BLaER1 treated with 17β-estradiol and CSF1 and Interleukin-3, amounts not matched to agents 10 nM and 100 nM (cell line): Measurements from ENCODE around the gene WNT11.
A peak's percentile ranks its signal among the peaks of the same experiment; 100 is the strongest.

Experiments
- H3K27ac ChIP-seq, 11 experiments: shearing (Covaris generic); formaldehyde crosslinking; 2 replicates each; pipeline ENCODE4 v1.8.1; 2022
- H3K27me3 ChIP-seq, 11 experiments: shearing (Covaris generic); formaldehyde crosslinking; 2 replicates each; pipeline ENCODE4 v1.8.1; 2022
- H3K36me3 ChIP-seq, 11 experiments: shearing (Covaris generic); formaldehyde crosslinking; 2 replicates each; pipeline ENCODE4 v1.8.1; 2022
- H3K4me1 ChIP-seq, 10 experiments: shearing (Covaris generic); formaldehyde crosslinking; 2 replicates each; pipeline ENCODE4 v1.8.1; 2022
- H3K4me2 ChIP-seq, 11 experiments: shearing (Covaris generic); formaldehyde crosslinking; 2 replicates each; pipeline ENCODE4 v1.8.1; 2022
- H3K4me3 ChIP-seq, 10 experiments: shearing (Covaris generic); formaldehyde crosslinking; 2 replicates each; pipeline ENCODE4 v1.8.1; 2022
- H3K9ac ChIP-seq, 11 experiments: shearing (Covaris generic); formaldehyde crosslinking; 2 replicates each; pipeline ENCODE4 v1.8.1; 2022
- H3K9me3 ChIP-seq, 11 experiments: shearing (Covaris generic); formaldehyde crosslinking; replicated peaks in 1 of 11; 2 replicates each; pipeline ENCODE4 v1.8.1; 2022
- H4K20me1 ChIP-seq, 11 experiments: shearing (Covaris generic); formaldehyde crosslinking; 2 replicates each; pipeline ENCODE4 v1.8.1; 2022
- Cebpa-rat ChIP-seq, 11 experiments: shearing (Covaris generic); IDR thresholded peaks; 2 replicates each; pipeline ENCODE4 v1.8.1; 2022

Gene WNT11

DNA sequence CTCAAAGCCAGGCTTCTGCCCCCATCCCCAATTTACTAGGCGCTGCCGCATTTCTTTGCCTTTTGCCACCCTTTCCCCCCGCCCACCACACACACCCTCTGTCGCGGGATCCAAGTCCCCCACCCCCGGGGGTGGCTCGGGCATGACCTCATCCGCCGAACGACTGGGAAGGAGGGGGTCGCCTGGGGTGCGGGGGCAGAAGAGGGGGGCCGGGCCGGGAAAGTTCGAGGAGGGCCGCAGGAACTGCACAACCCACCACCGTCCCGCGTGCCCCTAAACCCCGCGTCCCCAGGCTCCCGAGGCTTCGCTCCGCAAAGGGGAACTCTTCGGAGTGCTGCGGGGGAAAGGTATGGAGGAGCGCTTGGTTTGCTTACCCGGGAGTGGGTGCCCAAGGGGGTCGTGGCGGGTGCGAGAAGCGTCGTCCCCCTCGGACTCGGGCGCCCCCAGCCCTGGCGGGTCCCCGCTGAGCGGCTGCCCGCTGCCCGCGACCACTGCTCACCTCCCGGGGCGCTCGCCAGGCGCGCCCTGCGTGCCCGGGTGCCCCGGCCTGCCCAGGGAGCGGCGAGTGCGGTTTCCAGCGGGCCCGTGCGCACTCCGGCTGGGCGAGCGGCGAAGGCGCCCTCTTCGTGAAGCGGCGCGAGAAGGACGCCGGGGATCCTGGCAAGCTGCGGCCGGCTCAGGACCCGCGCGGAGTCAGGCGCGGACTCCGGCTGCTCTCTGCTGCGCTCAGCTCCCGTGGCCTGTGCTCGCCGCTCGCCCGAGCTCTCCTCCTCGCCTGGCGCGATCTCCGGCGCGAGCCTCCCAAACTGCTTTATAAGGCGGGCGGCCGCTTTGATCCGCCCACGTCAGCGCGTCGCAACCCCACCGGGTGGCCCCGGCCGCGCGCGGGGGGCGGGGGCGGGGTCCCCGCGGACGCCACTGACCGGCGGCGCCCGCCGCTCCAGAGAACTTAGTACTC is 4.0 kb upstream of the WNT11 start:
- Histone ChIP-seq H3K4me3 (peak overlapping the region; percentile 47 to 71 (median 64)), H3K9ac (peak overlapping the region in 8 of 11 experiments; percentile 9 to 72 (median 42); a peak in 11 of 22 replicates), H4K20me1 (peaks cover 0 to 67% (median 53%) of the 10 kb centered on the region in 11 experiments; a peak in 16 of 22 replicates), H3K27me3 (peaks cover 83 to 92% (median 86%) of the 10 kb centered on the region in 11 experiments), H3K27ac (no peak overlapping the region), H3K4me1 (peaks cover 38 to 59% (median 53%) of the 10 kb centered on the region in 10 experiments), H3K4me2 (peak overlapping the region; percentile 91 to 100 (median 99)), H3K9me3 (no peaks in the 10 kb centered on the region; a peak in 1 of 22 replicates), H3K36me3 (no peaks in the 10 kb centered on the region)
- TF ChIP-seq Cebpa-rat (IDR thresholded peaks at IDR 0.05): no peak

DNA sequence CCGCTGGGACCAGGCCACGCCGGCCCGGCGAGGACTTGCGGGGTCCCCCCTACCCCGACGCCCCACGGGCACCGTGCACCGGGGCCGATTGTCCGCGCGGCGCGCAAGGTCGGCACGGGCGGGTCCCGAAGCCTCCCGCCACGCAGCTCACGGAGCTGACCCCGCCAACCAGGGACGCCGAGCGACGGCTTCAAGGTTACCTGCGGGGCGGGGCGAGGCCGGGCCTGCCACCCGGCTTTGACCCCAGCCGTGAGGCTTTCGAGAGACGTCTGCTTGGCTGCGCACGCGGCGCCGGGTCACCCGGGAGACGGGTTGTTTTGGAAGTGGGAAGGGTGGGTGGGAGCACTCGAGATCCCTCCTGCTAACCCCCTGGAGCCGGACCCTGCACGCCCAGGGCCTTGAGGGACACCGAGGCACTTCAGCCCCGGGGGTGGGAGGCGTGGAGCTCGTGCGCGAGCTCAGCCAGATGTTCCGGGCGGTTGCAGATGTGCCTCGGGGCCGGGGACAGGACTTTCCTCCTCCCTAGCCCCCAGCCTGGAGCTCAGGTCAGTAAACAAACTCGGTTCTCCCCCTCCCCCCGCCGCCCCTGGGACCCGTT is 3.2 kb upstream of the WNT11 start:
- no peaks in the 10 kb centered on the region for H3K36me3 ChIP-seq
- H3K9ac ChIP-seq: peak overlapping the region in 10 of 11 experiments; percentile 32 to 72 (median 56); a peak in 12 of 22 replicates
- peaks cover 38 to 53% (median 47%) of the 10 kb centered on the region in 10 experiments for H3K4me1 ChIP-seq
- H3K4me3 ChIP-seq: peak overlapping the region; percentile 47 to 71 (median 64)
- no peaks in the 10 kb centered on the region; a peak in 1 of 22 replicates for H3K9me3 ChIP-seq
- no peak for TF ChIP-seq Cebpa-rat (IDR thresholded peaks at IDR 0.05)
- H3K27me3 ChIP-seq: peaks cover 90 to 100% (median 94%) of the 10 kb centered on the region in 11 experiments
- peak overlapping the region; percentile 91 to 100 (median 99) for H3K4me2 ChIP-seq
- H4K20me1 ChIP-seq: peaks cover 0 to 73% (median 55%) of the 10 kb centered on the region in 11 experiments; a peak in 16 of 22 replicates
- H3K27ac ChIP-seq: no peak overlapping the region

DNA sequence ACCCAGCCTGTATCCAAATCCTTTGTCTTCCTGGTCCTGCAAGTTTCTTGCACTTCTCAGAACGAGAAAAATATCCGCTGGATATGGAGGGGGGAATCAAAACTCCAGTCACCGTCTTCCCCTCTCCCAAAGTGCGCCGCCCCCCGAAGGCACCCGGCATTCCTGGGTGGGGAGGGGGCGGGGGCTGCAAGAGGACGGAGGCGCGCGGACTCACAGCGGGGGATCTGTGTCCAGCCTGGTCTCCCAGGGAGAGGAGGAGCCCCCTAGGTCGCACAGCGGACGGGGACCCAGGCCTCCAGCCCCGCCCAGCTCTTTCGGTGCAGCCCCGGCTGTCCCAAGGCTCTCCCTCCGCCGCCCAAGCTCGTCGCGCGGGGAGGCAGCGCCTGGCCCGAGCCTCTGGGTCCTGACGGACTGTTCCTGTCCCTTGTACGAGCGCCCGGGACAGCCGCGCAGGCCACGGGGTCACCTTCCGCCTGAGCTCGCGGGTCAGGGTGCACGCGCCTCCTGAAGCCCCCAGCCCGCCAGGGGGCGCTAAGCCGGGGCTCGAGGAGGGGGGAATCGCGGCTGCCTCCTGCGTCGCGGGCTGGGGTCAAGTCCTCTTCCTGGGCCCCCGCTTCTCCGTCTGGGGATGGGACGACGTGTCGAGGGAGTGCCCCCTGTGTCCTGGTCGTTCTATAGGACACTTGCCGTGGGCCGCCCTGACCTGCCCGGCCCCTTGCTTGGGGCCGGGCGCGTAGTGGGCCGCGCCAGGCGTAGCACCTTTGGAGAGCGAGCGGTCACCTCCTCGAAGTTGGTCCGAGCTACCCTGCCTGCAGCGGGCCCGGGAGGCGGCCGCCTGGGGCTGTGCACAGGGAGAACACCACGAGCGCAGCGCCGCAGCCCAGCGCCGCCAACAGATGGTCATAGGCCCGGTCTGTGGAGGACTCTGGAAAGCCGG is 2.4 kb upstream of the WNT11 start:
- peaks cover 97 to 100% (median 100%) of the 10 kb centered on the region in 11 experiments for H3K27me3 ChIP-seq
- no peaks in the 10 kb centered on the region; a peak in 1 of 22 replicates for H3K9me3 ChIP-seq
- peak overlapping the region; percentile 47 to 71 (median 64) for H3K4me3 ChIP-seq
- no peak for TF ChIP-seq Cebpa-rat (IDR thresholded peaks at IDR 0.05)
- peak overlapping the region; percentile 10 to 72 (median 54); a peak in 20 of 22 replicates for H3K9ac ChIP-seq
- no peak overlapping the region for H3K27ac ChIP-seq
- no peaks in the 10 kb centered on the region for H3K36me3 ChIP-seq
- peaks cover 0 to 77% (median 56%) of the 10 kb centered on the region in 11 experiments; a peak in 16 of 22 replicates for H4K20me1 ChIP-seq
- H3K4me1 ChIP-seq: peaks cover 38 to 53% (median 47%) of the 10 kb centered on the region in 10 experiments
- H3K4me2 ChIP-seq: peak overlapping the region; percentile 91 to 100 (median 99)

DNA sequence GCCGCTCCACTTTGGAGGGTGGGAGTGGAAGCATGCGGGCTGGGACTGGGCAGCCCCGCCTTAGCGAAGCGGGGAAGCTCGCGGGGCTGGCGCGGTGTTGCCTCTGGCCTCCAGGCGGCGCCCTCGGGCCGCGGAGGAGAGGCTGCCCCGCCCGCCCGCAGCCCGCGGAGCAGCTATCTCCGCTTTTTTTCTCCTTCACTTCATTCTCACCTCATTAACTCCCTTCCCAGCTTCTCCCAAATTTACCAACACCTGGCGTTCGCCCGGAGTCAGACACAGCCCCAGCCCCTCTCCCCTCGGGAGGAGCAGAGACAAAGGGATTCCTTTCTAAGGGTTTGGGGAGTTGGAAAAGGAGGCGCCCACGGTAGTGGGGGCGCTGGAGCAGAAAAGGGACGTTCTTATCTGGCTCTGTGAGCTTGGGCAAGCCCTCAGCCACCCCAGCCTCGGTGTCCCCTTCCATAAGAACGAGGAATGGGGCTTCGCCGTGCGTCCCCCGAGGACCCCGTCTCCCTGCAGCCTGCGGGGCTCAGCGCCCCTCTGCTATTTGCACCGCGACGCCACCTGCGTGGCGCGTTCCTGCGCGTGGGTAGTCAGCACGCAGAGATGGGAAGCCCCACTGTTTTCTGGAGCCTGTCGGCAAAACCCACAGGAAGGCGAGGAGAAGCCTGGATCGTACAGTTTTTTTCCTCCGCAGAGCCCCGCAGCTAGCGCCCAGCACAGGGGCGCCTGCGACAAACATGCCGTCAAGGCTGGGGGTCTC is 1.5 kb upstream of the WNT11 start:
- peaks cover 91 to 99% (median 97%) of the 10 kb centered on the region in 11 experiments for H3K27me3 ChIP-seq
- peaks cover 0 to 86% (median 58%) of the 10 kb centered on the region in 11 experiments; a peak in 16 of 22 replicates for H4K20me1 ChIP-seq
- no peaks in the 10 kb centered on the region; a peak in 1 of 22 replicates for H3K9me3 ChIP-seq
- no peaks in the 10 kb centered on the region for H3K36me3 ChIP-seq
- H3K4me2 ChIP-seq: peak overlapping the region; percentile 91 to 100 (median 99)
- H3K27ac ChIP-seq: no peak overlapping the region
- H3K4me1 ChIP-seq: peaks cover 40 to 54% (median 48%) of the 10 kb centered on the region in 10 experiments
- no peak for TF ChIP-seq Cebpa-rat (IDR thresholded peaks at IDR 0.05)
- H3K9ac ChIP-seq: peak overlapping the region in 9 of 11 experiments; percentile 10 to 72 (median 58); a peak in 13 of 22 replicates
- peak overlapping the region; percentile 47 to 71 (median 64) for H3K4me3 ChIP-seq

DNA sequence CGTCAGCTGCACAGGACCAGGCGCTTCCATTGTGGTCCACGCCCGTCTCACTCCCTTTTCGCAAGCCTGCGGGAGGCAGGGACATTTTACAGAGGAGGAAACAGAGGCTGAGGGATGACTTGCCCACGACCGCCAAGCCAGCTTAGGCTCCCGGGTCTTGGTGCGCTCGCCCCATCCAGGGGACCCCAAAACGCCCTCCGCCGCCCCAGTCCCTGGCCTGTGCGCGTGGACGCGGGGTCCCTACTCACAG is 300 bp downstream of the WNT11 start:
- peaks cover 0 to 87% (median 52%) of the 10 kb centered on the region in 11 experiments; a peak in 16 of 22 replicates for H4K20me1 ChIP-seq
- H3K27me3 ChIP-seq: peaks cover 73 to 81% (median 79%) of the 10 kb centered on the region in 11 experiments
- TF ChIP-seq Cebpa-rat (IDR thresholded peaks at IDR 0.05): no peak
- H3K27ac ChIP-seq: no peak overlapping the region
- peaks cover 40 to 63% (median 54%) of the 10 kb centered on the region in 10 experiments for H3K4me1 ChIP-seq
- peak overlapping the region; percentile 91 to 100 (median 99) for H3K4me2 ChIP-seq
- H3K4me3 ChIP-seq: peak overlapping the region; percentile 47 to 71 (median 61)
- peak overlapping the region in 4 of 11 experiments; percentile 41 to 59 (median 56); a peak in 3 of 22 replicates for H3K9ac ChIP-seq
- H3K9me3 ChIP-seq: no peaks in the 10 kb centered on the region; a peak in 1 of 22 replicates
- H3K36me3 ChIP-seq: no peaks in the 10 kb centered on the region

DNA sequence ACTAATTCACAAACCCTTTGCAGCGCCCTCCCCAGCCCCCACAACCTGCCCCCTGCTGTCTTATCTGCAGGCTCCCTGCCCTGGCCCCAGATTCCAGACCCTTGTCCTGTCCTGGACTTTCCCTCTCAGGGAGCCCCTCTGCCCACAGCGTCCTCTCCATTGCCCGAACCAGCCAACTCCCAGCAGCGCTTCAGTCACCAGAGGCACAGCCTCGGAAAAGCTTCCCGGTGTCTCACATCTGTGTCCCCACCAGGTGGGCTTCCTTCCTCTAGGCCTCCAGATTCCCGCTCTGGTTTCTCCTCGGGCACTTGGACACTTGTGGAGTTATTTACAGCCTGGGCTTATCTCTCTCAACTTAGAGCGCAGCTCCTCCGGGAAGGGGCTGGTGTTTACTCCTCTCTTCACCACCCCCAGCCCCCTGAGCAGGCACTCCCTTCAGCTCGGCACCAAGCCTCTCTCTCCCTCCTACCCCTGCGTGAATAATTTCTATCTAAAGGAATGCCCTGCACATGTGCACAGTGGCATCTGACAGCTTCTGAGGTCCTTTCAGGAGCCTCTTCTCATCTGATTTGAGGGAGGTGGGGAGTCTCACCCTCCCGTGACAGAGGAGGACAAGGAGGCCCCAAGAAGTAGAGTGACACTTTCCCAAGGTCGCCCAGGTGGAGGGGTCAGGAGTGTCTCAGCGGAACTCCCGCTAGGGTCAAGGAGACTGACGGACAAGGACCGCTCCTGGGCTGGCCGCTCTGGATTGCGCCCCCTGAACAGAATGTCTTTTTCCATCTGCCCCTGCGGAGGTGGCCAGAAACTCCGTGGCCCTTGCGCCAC is 838 bp downstream of the WNT11 start:
- Histone ChIP-seq H3K4me1 (peaks cover 36 to 57% (median 49%) of the 10 kb centered on the region in 10 experiments), H3K4me2 (peak overlapping the region in 10 of 11 experiments; percentile 96 to 100 (median 100); a peak in 17 of 22 replicates), H3K4me3 (peak overlapping the region in 6 of 10 experiments; percentile 60 to 71 (median 64); a peak in 6 of 20 replicates), H3K9ac (no peak overlapping the region), H3K36me3 (no peaks in the 10 kb centered on the region), H3K9me3 (no peaks in the 10 kb centered on the region; a peak in 1 of 22 replicates), H3K27ac (no peak overlapping the region), H4K20me1 (peaks cover 0 to 82% (median 46%) of the 10 kb centered on the region in 11 experiments; a peak in 16 of 22 replicates), H3K27me3 (peaks cover 68 to 75% (median 73%) of the 10 kb centered on the region in 11 experiments)
- no peak for TF ChIP-seq Cebpa-rat (IDR thresholded peaks at IDR 0.05)

DNA sequence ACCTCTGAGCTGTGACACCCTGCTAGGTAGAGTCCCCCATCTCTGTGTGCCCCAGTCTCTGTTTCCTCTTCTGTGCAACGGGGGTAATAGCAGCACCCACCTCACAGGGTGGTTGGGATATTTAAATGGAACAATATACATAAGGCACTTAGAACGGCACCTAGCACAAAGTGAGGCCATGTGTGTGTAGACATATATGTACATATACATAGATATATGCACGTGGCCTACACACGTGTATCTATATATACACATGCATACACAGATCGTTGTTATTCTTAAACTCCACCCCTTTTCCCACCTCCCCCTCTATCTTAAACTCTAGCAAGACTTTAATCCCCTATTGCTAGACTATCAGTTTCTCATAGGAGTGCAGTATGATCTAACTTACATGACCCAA is 2.4 kb downstream of the WNT11 start:
- H3K27ac ChIP-seq: no peak overlapping the region
- no peak overlapping the region for H3K4me3 ChIP-seq
- H3K4me2 ChIP-seq: no peak overlapping the region
- H4K20me1 ChIP-seq: peaks cover 0 to 66% (median 35%) of the 10 kb centered on the region in 11 experiments; a peak in 16 of 22 replicates
- H3K27me3 ChIP-seq: peaks cover 52 to 60% (median 58%) of the 10 kb centered on the region in 11 experiments
- H3K9me3 ChIP-seq: no peaks in the 10 kb centered on the region; a peak in 1 of 22 replicates
- no peaks in the 10 kb centered on the region for H3K36me3 ChIP-seq
- peaks cover 26 to 42% (median 37%) of the 10 kb centered on the region in 10 experiments for H3K4me1 ChIP-seq
- TF ChIP-seq Cebpa-rat (IDR thresholded peaks at IDR 0.05): no peak
- H3K9ac ChIP-seq: no peak overlapping the region
